ENCODE measurements around the gene ITPR1.

Gene ITPR1

GRCh38 chr3:4829031-4829394, 335.9 kb downstream of the ITPR1 start:
- Histone ChIP-seq H3K4me3 (no peak overlapping the region), H3K27me3 (ENCODE audit: low read depth) (no peaks in the 10 kb centered on the region), H3K9me3 (no peaks in the 10 kb centered on the region), H3K36me3 (replicated peaks) (no peaks in the 10 kb centered on the region), H3K4me1 (no peaks in the 10 kb centered on the region)
- DNase-seq (ENCODE audit: low spot score in 2 of 2) = no peak
- in situ Hi-C loops (cut with MboI; ENCODE audit: low sequenced_read_pairs) = no loop called here

GRCh38 chr3:4830586-4830914, 337.4 kb downstream of the ITPR1 start:
- no peaks in the 10 kb centered on the region for H3K36me3 ChIP-seq (replicated peaks)
- no peak overlapping the region for H3K4me3 ChIP-seq
- in situ Hi-C loops (cut with MboI; ENCODE audit: low sequenced_read_pairs) = no loop called here
- H3K4me1 ChIP-seq = no peaks in the 10 kb centered on the region
- no peaks in the 10 kb centered on the region for H3K27me3 ChIP-seq (ENCODE audit: low read depth)
- DNase-seq (ENCODE audit: low spot score in 2 of 2) = no peak
- no peaks in the 10 kb centered on the region for H3K9me3 ChIP-seq

- no peak overlapping the region for H3K4me3 ChIP-seq
Measured at GRCh38 chr3:4831580-4831950, 338.4 kb downstream of the ITPR1 start.

GRCh38 chr3:4833471-4833870, 340.3 kb downstream of the ITPR1 start:
- no peaks in the 10 kb centered on the region for H3K9me3 ChIP-seq
- H3K4me1 ChIP-seq = no peaks in the 10 kb centered on the region
- no peak for DNase-seq (ENCODE audit: low spot score in 2 of 2)
- H3K27me3 ChIP-seq (ENCODE audit: low read depth) = no peaks in the 10 kb centered on the region
- no peak overlapping the region for H3K4me3 ChIP-seq
- in situ Hi-C loops (cut with MboI; ENCODE audit: low sequenced_read_pairs) = no loop called here
- H3K36me3 ChIP-seq (replicated peaks) = no peaks in the 10 kb centered on the region

More at GRCh38 chr3:4831580-4831950, 338.4 kb downstream of the ITPR1 start:
- no peaks in the 10 kb centered on the region for H3K36me3 ChIP-seq (replicated peaks)
- in situ Hi-C loops (cut with MboI; ENCODE audit: low sequenced_read_pairs) = no loop called here
- no peaks in the 10 kb centered on the region for H3K9me3 ChIP-seq
- DNase-seq (ENCODE audit: low spot score in 2 of 2) = no peak
- H3K27me3 ChIP-seq (ENCODE audit: low read depth) = no peaks in the 10 kb centered on the region
- no peaks in the 10 kb centered on the region for H3K4me1 ChIP-seq

GRCh38 chr3:4834403-4834866, 341.3 kb downstream of the ITPR1 start:
- H3K4me3 ChIP-seq = no peak overlapping the region
- H3K4me1 ChIP-seq = no peaks in the 10 kb centered on the region
- no peaks in the 10 kb centered on the region for H3K36me3 ChIP-seq (replicated peaks)
- in situ Hi-C loops (cut with MboI; ENCODE audit: low sequenced_read_pairs) = no loop called here
- H3K27me3 ChIP-seq (ENCODE audit: low read depth) = no peaks in the 10 kb centered on the region
- no peak for DNase-seq (ENCODE audit: low spot score in 2 of 2)
- H3K9me3 ChIP-seq = no peaks in the 10 kb centered on the region

GRCh38 chr3:4835616-4836043, 342.5 kb downstream of the ITPR1 start:
- Histone ChIP-seq H3K4me1 (no peaks in the 10 kb centered on the region), H3K4me3 (no peak overlapping the region), H3K27me3 (ENCODE audit: low read depth) (no peaks in the 10 kb centered on the region), H3K36me3 (replicated peaks) (no peaks in the 10 kb centered on the region), H3K9me3 (no peaks in the 10 kb centered on the region)
- DNase-seq (ENCODE audit: low spot score in 2 of 2) = no peak
- in situ Hi-C loops (cut with MboI; ENCODE audit: low sequenced_read_pairs) = no loop called here

GRCh38 chr3:4836516-4836915, 343.4 kb downstream of the ITPR1 start:
- DNase-seq (ENCODE audit: low spot score in 2 of 2) = no peak
- H3K27me3 ChIP-seq (ENCODE audit: low read depth) = no peaks in the 10 kb centered on the region
- H3K9me3 ChIP-seq = no peaks in the 10 kb centered on the region
- H3K4me1 ChIP-seq = no peaks in the 10 kb centered on the region
- no peak overlapping the region for H3K4me3 ChIP-seq
- in situ Hi-C loops (cut with MboI; ENCODE audit: low sequenced_read_pairs) = no loop called here
- H3K36me3 ChIP-seq (replicated peaks) = no peaks in the 10 kb centered on the region

- Histone ChIP-seq H3K4me1 (no peaks in the 10 kb centered on the region), H3K36me3 (replicated peaks) (no peaks in the 10 kb centered on the region), H3K4me3 (no peak overlapping the region), H3K27me3 (ENCODE audit: low read depth) (no peaks in the 10 kb centered on the region), H3K9me3 (no peaks in the 10 kb centered on the region)
- in situ Hi-C loops (cut with MboI; ENCODE audit: low sequenced_read_pairs) = no loop called here
- DNase-seq (ENCODE audit: low spot score in 2 of 2) = no peak
Measured at GRCh38 chr3:4837374-4837930, 344.3 kb downstream of the ITPR1 start.

- H3K4me3 ChIP-seq = no peak overlapping the region
- no peaks in the 10 kb centered on the region for H3K4me1 ChIP-seq
- H3K9me3 ChIP-seq = no peaks in the 10 kb centered on the region
- in situ Hi-C loops (cut with MboI; ENCODE audit: low sequenced_read_pairs) = no loop called here
- no peaks in the 10 kb centered on the region for H3K27me3 ChIP-seq (ENCODE audit: low read depth)
- no peak for DNase-seq (ENCODE audit: low spot score in 2 of 2)
- no peaks in the 10 kb centered on the region for H3K36me3 ChIP-seq (replicated peaks)
Measured at GRCh38 chr3:4838621-4839022, 345.5 kb downstream of the ITPR1 start.

- Histone ChIP-seq H3K4me1 (no peaks in the 10 kb centered on the region), H3K36me3 (replicated peaks) (no peaks in the 10 kb centered on the region), H3K9me3 (no peaks in the 10 kb centered on the region), H3K27me3 (ENCODE audit: low read depth) (no peaks in the 10 kb centered on the region), H3K4me3 (no peak overlapping the region)
- no peak for DNase-seq (ENCODE audit: low spot score in 2 of 2)
- in situ Hi-C loops (cut with MboI; ENCODE audit: low sequenced_read_pairs) = no loop called here
Measured at GRCh38 chr3:4839278-4839677, 346.1 kb downstream of the ITPR1 start.

- in situ Hi-C loops (cut with MboI; ENCODE audit: low sequenced_read_pairs) = no loop called here
- Histone ChIP-seq H3K36me3 (replicated peaks) (no peaks in the 10 kb centered on the region), H3K4me3 (no peak overlapping the region), H3K27me3 (ENCODE audit: low read depth) (no peaks in the 10 kb centered on the region), H3K4me1 (no peaks in the 10 kb centered on the region), H3K9me3 (no peaks in the 10 kb centered on the region)
- no peak for DNase-seq (ENCODE audit: low spot score in 2 of 2)
Measured at GRCh38 chr3:4841225-4841624, 348.1 kb downstream of the ITPR1 start.

GRCh38 chr3:4841776-4842440, 348.8 kb downstream of the ITPR1 start:
- Histone ChIP-seq H3K36me3 (replicated peaks) (no peaks in the 10 kb centered on the region), H3K4me1 (no peaks in the 10 kb centered on the region)

GRCh38 chr3:4843619-4844018, 350.5 kb downstream of the ITPR1 start:
- in situ Hi-C loops (cut with MboI; ENCODE audit: low sequenced_read_pairs) = no loop called here
- H3K36me3 ChIP-seq (replicated peaks) = no peaks in the 10 kb centered on the region
- H3K4me1 ChIP-seq = no peaks in the 10 kb centered on the region

More at GRCh38 chr3:4841776-4842440, 348.8 kb downstream of the ITPR1 start:
- Histone ChIP-seq H3K4me3 (no peak overlapping the region), H3K9me3 (no peaks in the 10 kb centered on the region), H3K27me3 (ENCODE audit: low read depth) (no peaks in the 10 kb centered on the region)
- DNase-seq (ENCODE audit: low spot score in 2 of 2) = no peak
- in situ Hi-C loops (cut with MboI; ENCODE audit: low sequenced_read_pairs) = no loop called here

GRCh38 chr3:4845882-4846281, 352.7 kb downstream of the ITPR1 start:
- in situ Hi-C loops (cut with MboI; ENCODE audit: low sequenced_read_pairs) = no loop called here
- H3K9me3 ChIP-seq = no peaks in the 10 kb centered on the region
- no peaks in the 10 kb centered on the region for H3K4me1 ChIP-seq
- DNase-seq (ENCODE audit: low spot score in 2 of 2) = no peak
- no peak overlapping the region for H3K4me3 ChIP-seq
- H3K27me3 ChIP-seq (ENCODE audit: low read depth) = no peaks in the 10 kb centered on the region
- H3K36me3 ChIP-seq (replicated peaks) = no peaks in the 10 kb centered on the region

More at GRCh38 chr3:4843619-4844018, 350.5 kb downstream of the ITPR1 start:
- H3K4me3 ChIP-seq = no peak overlapping the region
- no peak for DNase-seq (ENCODE audit: low spot score in 2 of 2)
- no peaks in the 10 kb centered on the region for H3K9me3 ChIP-seq
- no peaks in the 10 kb centered on the region for H3K27me3 ChIP-seq (ENCODE audit: low read depth)

GRCh38 chr3:4846543-4846942, 353.4 kb downstream of the ITPR1 start:
- H3K27me3 ChIP-seq (ENCODE audit: low read depth) = no peaks in the 10 kb centered on the region
- H3K4me1 ChIP-seq = no peaks in the 10 kb centered on the region
- H3K36me3 ChIP-seq (replicated peaks) = no peaks in the 10 kb centered on the region
- no peaks in the 10 kb centered on the region for H3K9me3 ChIP-seq
- no peak overlapping the region for H3K4me3 ChIP-seq
- DNase-seq (ENCODE audit: low spot score in 2 of 2) = no peak
- in situ Hi-C loops (cut with MboI; ENCODE audit: low sequenced_read_pairs) = no loop called here
